GM12878 (cell line): Measurements from ENCODE around the gene SEC24D. TPM values are rescaled to one million over a fixed set of nuclear protein-coding genes. Genes with fewer than 3 reads are reported as not detected.

Experiments
- ATAC-seq: fragments of 200-7000 bp; cut with Tn5 transposase; 3 replicates; pipeline ENCODE4 v1.9.1; 2020; ENCODE audit warnings: mild to moderate bottlenecking, moderate library complexity
- BruUV-seq: library from RNA; stranded (reverse); fragments of 400-500 nt; replicated peaks from 2 replicates; lab custom pipeline; 2021; lab: Mats Ljungman, UMichigan
- CTCF ChIA-PET: fragments of 300-600 bp; sonication (Branson Sonifier 250); formaldehyde crosslinking; extraction: SDS; loops from one replicate; lab custom pipeline; 2021; ENCODE audit warnings: inconsistent platforms; lab: Yijun Ruan, JAX
- POLR2A ChIA-PET: fragments of 350-600 bp; formaldehyde crosslinking; extraction: SDS; loops from one replicate; lab custom pipeline; 2021; ENCODE audit warnings: inconsistent platforms; lab: Charles Lee
- RAD21 ChIA-PET: fragments of 300-600 bp; sonication (Branson Sonifier 250); formaldehyde crosslinking; loops from one replicate; lab custom pipeline; 2023; ENCODE audit warnings: antibody characterized with exemption; ENCODE audit not compliant: unreplicated experiment; lab: Charles Lee
- SMC1A ChIA-PET: fragments of 300-600 bp; sonication (Branson Sonifier 250); formaldehyde crosslinking; loops from one replicate; lab custom pipeline; 2023; ENCODE audit not compliant: unreplicated experiment, uncharacterized antibody; lab: Charles Lee
- DNase-seq: peaks from one replicate; pipeline ENCODE4 v3.0.0-alpha.2; 2011; ENCODE audit warnings: low read depth, low spot score
- FAIRE-seq: peaks from 3 replicates; lab custom pipeline; 2011; peaks lifted over from hg19 to GRCh38; lab: Jason Lieb, UNC
- H2AFZ ChIP-seq: 2 replicates; pipeline ENCODE4 v1.6.0; 2011; ENCODE audit warnings: low read depth, low read length, control low read depth; ENCODE audit not compliant: control insufficient read depth
- H3K27ac ChIP-seq: 2 replicates; pipeline ENCODE4 v1.5.1; 2011; ENCODE audit warnings: control low read depth; ENCODE audit not compliant: control insufficient read depth, insufficient read depth
- H3K27me3 ChIP-seq, 2 experiments: replicated peaks in 1 of 2; 2 replicates each; pipeline versions ENCODE4 v1.6.0 to v1.6.1; 2011; ENCODE audit warnings: low read length in 1 of 2; ENCODE audit not compliant: control insufficient read depth in 2 of 2, insufficient read depth in 2 of 2
- H3K36me3 ChIP-seq, 2 experiments: 2 replicates each; pipeline ENCODE4 v1.5.1; 2011; ENCODE audit warnings: low read length in 1 of 2; ENCODE audit not compliant: control insufficient read depth in 2 of 2, insufficient read depth in 2 of 2
- H3K4me1 ChIP-seq: 2 replicates; pipeline ENCODE4 v1.6.1; 2011; ENCODE audit warnings: mild to moderate bottlenecking, low read length, moderate library complexity, mixed read lengths; ENCODE audit not compliant: control insufficient read depth, insufficient read depth
- H3K4me2 ChIP-seq: 2 replicates; pipeline ENCODE4 v1.6.0; 2011; ENCODE audit warnings: control low read depth; ENCODE audit not compliant: control insufficient read depth, insufficient read depth
- H3K4me3 ChIP-seq: fragments of 200-600 bp; sonication (generic); 2 replicates; pipeline ENCODE4 v1.5.1; 2016
- H3K79me2 ChIP-seq: 2 replicates; pipeline ENCODE4 v1.6.0; 2011; ENCODE audit warnings: low read length; ENCODE audit not compliant: control insufficient read depth, insufficient read depth
- H3K9ac ChIP-seq: 2 replicates; pipeline ENCODE4 v1.8.0; 2011; ENCODE audit warnings: low read length, control low read depth, mixed read lengths; ENCODE audit not compliant: control insufficient read depth, insufficient read depth
- H3K9me3 ChIP-seq: replicated peaks from 3 replicates; pipeline ENCODE4 v1.5.1; 2011; ENCODE audit warnings: mild to moderate bottlenecking, low read length; ENCODE audit not compliant: control insufficient read depth, insufficient read depth
- H4K20me1 ChIP-seq: 2 replicates; pipeline ENCODE4 v1.6.0; 2011; ENCODE audit not compliant: control insufficient read depth, insufficient read depth
- BMI1 ChIP-seq: fragments of 450-650 bp; IDR thresholded peaks from 2 replicates; pipeline ENCODE4 v1.6.1; 2016; ENCODE audit warnings: mild to moderate bottlenecking, moderate library complexity, borderline replicate concordance
- BRCA1 ChIP-seq: IDR thresholded peaks from 2 replicates; pipeline ENCODE4 v1.6.1; 2011; ENCODE audit warnings: low read depth, low read length, improper control_type of control experiment
- ETV6 ChIP-seq, 2 experiments: fragments of 450-650 bp in 1 of 2; IDR thresholded peaks in 1 of 2; conservative IDR thresholded peaks in 1 of 2; 2 replicates each; pipeline ENCODE4 v1.6.1; 2014; ENCODE audit warnings: antibody characterized with exemption in 1 of 2, borderline replicate concordance in 1 of 2, low read depth in 1 of 2, mild to moderate bottlenecking in 1 of 2, moderate library complexity in 1 of 2
- HCFC1 ChIP-seq: fragments of 150-350 bp; IDR thresholded peaks from 2 replicates; pipeline ENCODE4 v1.6.1; 2014; ENCODE audit warnings: low read length
- IRF3 ChIP-seq: fragments of 450-650 bp; IDR thresholded peaks from 2 replicates; pipeline ENCODE4 v1.6.1; 2014; ENCODE audit warnings: mild to moderate bottlenecking
- NFYA ChIP-seq: IDR thresholded peaks from 2 replicates; pipeline ENCODE4 v1.6.1; 2011; ENCODE audit warnings: low read depth, mild to moderate bottlenecking, low read length, improper control_type of control experiment, borderline replicate concordance
- PAX5 ChIP-seq: IDR thresholded peaks from 2 replicates; pipeline ENCODE4 v1.6.1; 2011; ENCODE audit warnings: low read depth, low read length, borderline replicate concordance
- POLR2AphosphoS2 ChIP-seq: IDR thresholded peaks from 2 replicates; pipeline ENCODE4 v1.6.1; 2011; ENCODE audit warnings: low read depth, mild to moderate bottlenecking, low read length, improper control_type of control experiment, moderate library complexity
- REST ChIP-seq: IDR thresholded peaks from 2 replicates; pipeline ENCODE4 v1.6.1; 2012; ENCODE audit warnings: mild to moderate bottlenecking, low read depth, low read length
- USF2 ChIP-seq: IDR thresholded peaks from 2 replicates; pipeline ENCODE4 v1.6.1; 2011; ENCODE audit warnings: low read depth, low read length, improper control_type of control experiment, borderline replicate concordance
- WGBS: methylation state at CpG from one replicate; pipeline ENCODE4 v1.1.6; 2016; ENCODE audit warnings: low lambda C conversion rate; ENCODE audit not compliant: insufficient replicate concordance, insufficient coverage; ENCODE audit errors: missing lambda C conversion rate; 5-methylcytosine and 5-hydroxymethylcytosine counted together
- in situ Hi-C: fragments of 300-500 bp; cut with MboI; formaldehyde crosslinking; loops from 9 replicates; pipeline ENCODE4 v1.14.3; 2018; ENCODE audit warnings: mixed read lengths
- intact Hi-C: fragments of 100-400 bp; cut with micrococcal nuclease; formaldehyde crosslinking; loops from one replicate; pipeline ENCODE4 v1.14.2; 2022; ENCODE audit not compliant: unreplicated experiment
- polyA plus RNA-seq, 11 experiments: library from polyadenylated mRNA; depleted of rRNA in 4 of 11; unstranded in 6 of 11; stranded (reverse) in 5 of 11; fragments of >200 nt; fragmentation: Nextera tagmentation in 4 of 11; fragmentation: Illumina TruSeq in 1 of 11; extraction: Ambion mirVana in 4 of 11; extraction: Trizol in 1 of 11; gene quantifications; 1 replicate in 1 of 11; 2 replicates in 10 of 11; pipeline versions ENCODE4 v1.2.1 to v1.2.3, GENCODE V29; 2011 to 2016; ENCODE audit warnings: inconsistent platforms in 2 of 11, missing spikeins in 2 of 11, low read depth in 1 of 11
- total RNA-seq, 4 experiments: library from RNA; depleted of rRNA in 3 of 4; stranded (reverse); fragments of >200 nt in 3 of 4; fragmentation: Illumina TruSeq in 1 of 4; extraction: Trizol in 1 of 4; gene quantifications; 2 replicates each; pipeline versions ENCODE4 v1.2.1 to v1.2.3, GENCODE V29; 2013 to 2021
- TF ChIP-seq, protein P1 (sequence below): IDR thresholded peaks from 2 replicates; pipeline ENCODE4 v1.6.1; 2012; ENCODE audit warnings: low read depth, low read length, improper control_type of control experiment
- TF ChIP-seq, protein P2 (sequence below): fragments of 450-650 bp; IDR thresholded peaks from 2 replicates; pipeline ENCODE4 v1.6.1; 2017; ENCODE audit warnings: borderline replicate concordance
- TF ChIP-seq, protein P3 (sequence below): IDR thresholded peaks from 2 replicates; pipeline ENCODE4 v1.6.1; 2011; ENCODE audit warnings: borderline replicate concordance, low read depth, mild to moderate bottlenecking, moderate library complexity, mixed read lengths, low read length; ENCODE audit not compliant: insufficient read depth; ENCODE audit errors: extremely low read length

Gene SEC24D
- total and polyA plus RNA-seq, 10 of the 15 experiments (the other 5 are each of a cell fraction or from before 2014, with no cell fraction given) = 12.8 to 61.9 (median 25.6) TPM

GRCh38 chr4:118734491-118735205 is 101.3 kb downstream of the SEC24D start:
- in situ Hi-C loops = no loop called here
- 88% methylated on average over 7 of the region's 7 CpGs for WGBS
- SMC1A ChIA-PET = interaction anchor here (0.8 to 1.0 kb wide), 2 partner anchors 8 to 130 kb away, joined by 3 to 4 read pairs; no protein-coding TSS in a partner anchor
- TF ChIP-seq, protein P1, sequence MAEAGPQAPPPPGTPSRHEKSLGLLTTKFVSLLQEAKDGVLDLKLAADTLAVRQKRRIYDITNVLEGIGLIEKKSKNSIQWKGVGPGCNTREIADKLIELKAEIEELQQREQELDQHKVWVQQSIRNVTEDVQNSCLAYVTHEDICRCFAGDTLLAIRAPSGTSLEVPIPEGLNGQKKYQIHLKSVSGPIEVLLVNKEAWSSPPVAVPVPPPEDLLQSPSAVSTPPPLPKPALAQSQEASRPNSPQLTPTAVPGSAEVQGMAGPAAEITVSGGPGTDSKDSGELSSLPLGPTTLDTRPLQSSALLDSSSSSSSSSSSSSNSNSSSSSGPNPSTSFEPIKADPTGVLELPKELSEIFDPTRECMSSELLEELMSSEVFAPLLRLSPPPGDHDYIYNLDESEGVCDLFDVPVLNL = no peak
- TF ChIP-seq, protein P2, sequence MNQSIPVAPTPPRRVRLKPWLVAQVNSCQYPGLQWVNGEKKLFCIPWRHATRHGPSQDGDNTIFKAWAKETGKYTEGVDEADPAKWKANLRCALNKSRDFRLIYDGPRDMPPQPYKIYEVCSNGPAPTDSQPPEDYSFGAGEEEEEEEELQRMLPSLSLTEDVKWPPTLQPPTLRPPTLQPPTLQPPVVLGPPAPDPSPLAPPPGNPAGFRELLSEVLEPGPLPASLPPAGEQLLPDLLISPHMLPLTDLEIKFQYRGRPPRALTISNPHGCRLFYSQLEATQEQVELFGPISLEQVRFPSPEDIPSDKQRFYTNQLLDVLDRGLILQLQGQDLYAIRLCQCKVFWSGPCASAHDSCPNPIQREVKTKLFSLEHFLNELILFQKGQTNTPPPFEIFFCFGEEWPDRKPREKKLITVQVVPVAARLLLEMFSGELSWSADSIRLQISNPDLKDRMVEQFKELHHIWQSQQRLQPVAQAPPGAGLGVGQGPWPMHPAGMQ = no peak
- no peak for TF ChIP-seq USF2
- no peak for TF ChIP-seq NFYA
- TF ChIP-seq POLR2AphosphoS2 = no peak
- TF ChIP-seq ETV6 (conservative IDR thresholded peaks at IDR 0.05 in 1 of 2, IDR thresholded peaks at IDR 0.05 in 1 of 2; ENCODE audit: borderline replicate concordance in 1 of 2, low read depth in 1 of 2) = no peak
- no peak for TF ChIP-seq REST
- TF ChIP-seq, protein P3, sequence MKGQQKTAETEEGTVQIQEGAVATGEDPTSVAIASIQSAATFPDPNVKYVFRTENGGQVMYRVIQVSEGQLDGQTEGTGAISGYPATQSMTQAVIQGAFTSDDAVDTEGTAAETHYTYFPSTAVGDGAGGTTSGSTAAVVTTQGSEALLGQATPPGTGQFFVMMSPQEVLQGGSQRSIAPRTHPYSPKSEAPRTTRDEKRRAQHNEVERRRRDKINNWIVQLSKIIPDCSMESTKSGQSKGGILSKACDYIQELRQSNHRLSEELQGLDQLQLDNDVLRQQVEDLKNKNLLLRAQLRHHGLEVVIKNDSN = no peak
- no peak for TF ChIP-seq PAX5
- no peak for TF ChIP-seq IRF3
- TF ChIP-seq BRCA1 = no peak
- no peak for TF ChIP-seq BMI1
- TF ChIP-seq HCFC1 = no peak

More at GRCh38 chr4:118734491-118735205, 101.3 kb downstream of the SEC24D start:
- intact Hi-C loops = no loop called here
- Histone ChIP-seq H3K4me1 (no peaks in the 10 kb centered on the region), H3K27me3 (no peaks in the 10 kb centered on the region), H3K79me2 (no peaks in the 10 kb centered on the region), H3K9ac (no peak overlapping the region), H3K27ac (no peak overlapping the region), H3K36me3 (peaks cover 2 to 31% of the 10 kb centered on the region in 2 experiments), H3K4me2 (no peak overlapping the region), H2AFZ (no peak overlapping the region), H4K20me1 (no peaks in the 10 kb centered on the region), H3K4me3 (no peak overlapping the region), H3K9me3 (no peaks in the 10 kb centered on the region)
- ATAC-seq (no peak), FAIRE-seq (no peak), DNase-seq (no peak)
- CTCF ChIA-PET = interaction anchor here (1.1 kb wide), 1 partner anchor 10 kb away, joined by 5 read pairs; no protein-coding TSS in a partner anchor
- RAD21 ChIA-PET = no interaction called here
- no TSS peak for BruUV-seq
- POLR2A ChIA-PET = interaction anchor here (0.6 kb wide), 2 partner anchors 51 to 158 kb away, joined by 3 to 6 read pairs; no protein-coding TSS in a partner anchor
